GM23338 (cell line): Measurements from ENCODE around the gene PPP2R3B. TPM values are rescaled to one million over a fixed set of nuclear protein-coding genes. Genes with fewer than 3 reads are reported as not detected.

ENCODE experiments used
- ATAC-seq: fragments of 200-7000 bp; cut with Tn5 transposase; 3 replicates; pipeline ENCODE4 v1.9.1; 2020
- DNase-seq: peaks from one replicate; pipeline ENCODE4 v3.0.0-alpha.2; 2015; ENCODE audit warnings: low spot score
- H2AFZ ChIP-seq: fragments of 200-600 bp; sonication (generic); 2 replicates; pipeline ENCODE4 v1.8.0; 2016; ENCODE audit warnings: antibody characterized with exemption, mild to moderate bottlenecking, moderate library complexity
- H3F3A ChIP-seq: fragments of 200-600 bp; sonication (generic); replicated peaks from 2 replicates; pipeline ENCODE4 v1.8.0; 2017; ENCODE audit warnings: antibody characterized with exemption, mixed run types, low read depth
- H3K27ac ChIP-seq: fragments of 200-600 bp; sonication (generic); 2 replicates; pipeline ENCODE4 v1.6.1; 2016; ENCODE audit warnings: low read depth
- H3K27me3 ChIP-seq: fragments of 200-600 bp; sonication (generic); 2 replicates; pipeline ENCODE4 v1.8.0; 2016; ENCODE audit warnings: mild to moderate bottlenecking, mixed run types, moderate library complexity; ENCODE audit not compliant: insufficient read depth
- H3K36me3 ChIP-seq: fragments of 200-600 bp; sonication (generic); 2 replicates; pipeline ENCODE4 v1.8.0; 2016; ENCODE audit warnings: mild to moderate bottlenecking; ENCODE audit not compliant: insufficient read depth
- H3K4me1 ChIP-seq: fragments of 200-600 bp; sonication (generic); 2 replicates; pipeline ENCODE4 v1.8.0; 2016; ENCODE audit warnings: mild to moderate bottlenecking, moderate library complexity; ENCODE audit not compliant: insufficient read depth
- H3K4me2 ChIP-seq: fragments of 200-600 bp; sonication (generic); 2 replicates; pipeline ENCODE4 v1.7.1; 2017; ENCODE audit warnings: mixed run types
- H3K4me3 ChIP-seq: fragments of 200-600 bp; sonication (generic); 2 replicates; pipeline ENCODE4 v1.6.1; 2016; ENCODE audit warnings: mixed run types
- H3K79me2 ChIP-seq: fragments of 200-600 bp; sonication (generic); replicated peaks from 2 replicates; pipeline ENCODE4 v1.8.0; 2017; ENCODE audit warnings: mild to moderate bottlenecking; ENCODE audit not compliant: insufficient read depth
- H3K9me2 ChIP-seq: fragments of 200-600 bp; sonication (generic); 2 replicates; pipeline ENCODE4 v1.8.0; 2017; ENCODE audit not compliant: insufficient read depth
- H4K20me1 ChIP-seq: fragments of 200-600 bp; sonication (generic); replicated peaks from 2 replicates; pipeline ENCODE4 v1.8.0; 2017; ENCODE audit warnings: mild to moderate bottlenecking; ENCODE audit not compliant: insufficient read depth
- H3K27ac Mint-ChIP-seq: 2 replicates; pipeline ENCODE4 v1.8.0; 2020; ENCODE audit warnings: inconsistent platforms, mild to moderate bottlenecking, moderate library complexity, mixed read lengths
- H3K27me3 Mint-ChIP-seq: 3 replicates; pipeline ENCODE4 v1.8.0; 2022; ENCODE audit warnings: low read depth, mild to moderate bottlenecking, moderate library complexity, mixed read lengths, inconsistent platforms; ENCODE audit not compliant: insufficient read depth, poor library complexity
- H3K36me3 Mint-ChIP-seq: 3 replicates; pipeline ENCODE4 v1.8.0; 2021; ENCODE audit warnings: low read depth, mild to moderate bottlenecking, inconsistent platforms, moderate library complexity, mixed read lengths
- H3K4me1 Mint-ChIP-seq: 3 replicates; pipeline ENCODE4 v1.8.0; 2020; ENCODE audit warnings: mild to moderate bottlenecking, inconsistent platforms, mixed read lengths
- H3K4me3 Mint-ChIP-seq: 3 replicates; pipeline ENCODE4 v1.8.0; 2021; ENCODE audit warnings: moderate library complexity, mild to moderate bottlenecking, inconsistent platforms, mixed read lengths
- H3K9me3 Mint-ChIP-seq: 3 replicates; pipeline ENCODE4 v1.8.0; 2020; ENCODE audit warnings: moderate library complexity, mild to moderate bottlenecking, inconsistent platforms, mixed read lengths
- ETS1 ChIP-seq: IDR thresholded peaks from 2 replicates; pipeline ENCODE4 v1.6.1; 2016; ENCODE audit warnings: antibody characterized with exemption
- EZH2phosphoT487 ChIP-seq: fragments of 200-600 bp; sonication (generic); IDR thresholded peaks from one replicate; pipeline ENCODE4 v1.8.1; 2018; ENCODE audit warnings: antibody characterized with exemption; ENCODE audit not compliant: unreplicated experiment
- POLR2AphosphoS5 ChIP-seq: IDR thresholded peaks from 2 replicates; pipeline ENCODE4 v1.6.1; 2016; ENCODE audit warnings: antibody characterized with exemption, low read depth
- REST ChIP-seq: IDR thresholded peaks from one replicate; pipeline ENCODE4 v1.6.1; 2018; ENCODE audit warnings: antibody characterized with exemption; ENCODE audit not compliant: unreplicated experiment
- STAT1 ChIP-seq: IDR thresholded peaks from one replicate; pipeline ENCODE4 v1.6.1; 2016; ENCODE audit warnings: antibody characterized with exemption; ENCODE audit not compliant: unreplicated experiment
- ZNF114 ChIP-seq: fragments of 250-450 bp; sonication (Bioruptor Pico); IDR thresholded peaks from 2 replicates; pipeline ENCODE4 v1.5.0; 2020; ENCODE audit warnings: mild to moderate bottlenecking, moderate library complexity
- ZNF331 ChIP-seq: fragments of 250-450 bp; sonication (Bioruptor Pico); IDR thresholded peaks from 2 replicates; pipeline ENCODE4 v1.5.0; 2020; ENCODE audit warnings: low read depth, mild to moderate bottlenecking, moderate library complexity
- ZNF462 ChIP-seq: fragments of 250-450 bp; sonication (Bioruptor Pico); IDR thresholded peaks from 2 replicates; pipeline ENCODE4 v1.5.0; 2020; ENCODE audit warnings: mild to moderate bottlenecking, moderate library complexity
- polyA plus RNA-seq: library from polyadenylated mRNA; unstranded; fragments of >200 nt; fragmentation: Nextera tagmentation; extraction: Ambion mirVana; gene quantifications from 2 replicates; pipeline ENCODE4 v1.2.1, GENCODE V29; 2016
- total RNA-seq: library from RNA; depleted of rRNA; stranded (reverse); fragments of >200 nt; shearing (Covaris generic); gene quantifications from 2 replicates; pipeline ENCODE4 v1.2.3, GENCODE V29; 2014

PPP2R3B gene
- total and polyA plus RNA-seq, 2 experiments from 2014 or later = 50.1 to 104 TPM

- no peaks in the 10 kb centered on the region for H3F3A ChIP-seq
- H3K4me2 ChIP-seq = no peak overlapping the region
- Mint-ChIP-seq H3K4me1 (no peaks in the 10 kb centered on the region; the same call in 2 of the 3 replicates), H3K4me3 (no peak overlapping the region), H3K27me3 (peaks cover 18% of the 10 kb centered on the region), H3K36me3 (peaks cover 54% of the 10 kb centered on the region), H3K9me3 (peaks cover 34% of the 10 kb centered on the region), H3K27ac (no peak overlapping the region)
- no peak overlapping the region for H3K27ac ChIP-seq
- H3K36me3 ChIP-seq = no peaks in the 10 kb centered on the region
- no peak overlapping the region for H3K4me3 ChIP-seq
- H2AFZ ChIP-seq = no peak overlapping the region
- no peaks in the 10 kb centered on the region for H3K9me2 ChIP-seq
- H3K4me1 ChIP-seq = no peaks in the 10 kb centered on the region
- no peak for ATAC-seq
- H3K79me2 ChIP-seq = 0 out of 2 replicates have a peak, but pooled peaks cover under 1% of the 10 kb centered on the region
- no peaks in the 10 kb centered on the region for H3K27me3 ChIP-seq
- H4K20me1 ChIP-seq = no peaks in the 10 kb centered on the region
- TF ChIP-seq POLR2AphosphoS5 (no peak), ZNF462 (no peak), ETS1 (no peak), ZNF331 (CRISPR knock-in tag) (no peak), STAT1 (no peak), EZH2phosphoT487 (no peak), ZNF114 (CRISPR knock-in tag) (no peak), REST (no peak)
- DNase-seq = no peak
These were observed 45.1 kb downstream of the PPP2R3B start for GRCh38 chrX:341541-342101.
